ENCODE data around the gene SYCN. TPM values are rescaled to one million over a fixed set of nuclear protein-coding genes. Genes with fewer than 3 reads are reported as not detected.

SYCN gene
- total and polyA plus RNA-seq, 2 donors (not counting 3 experiments of a cell fraction or from before 2014, with no cell fraction given) = not detected

DNA sequence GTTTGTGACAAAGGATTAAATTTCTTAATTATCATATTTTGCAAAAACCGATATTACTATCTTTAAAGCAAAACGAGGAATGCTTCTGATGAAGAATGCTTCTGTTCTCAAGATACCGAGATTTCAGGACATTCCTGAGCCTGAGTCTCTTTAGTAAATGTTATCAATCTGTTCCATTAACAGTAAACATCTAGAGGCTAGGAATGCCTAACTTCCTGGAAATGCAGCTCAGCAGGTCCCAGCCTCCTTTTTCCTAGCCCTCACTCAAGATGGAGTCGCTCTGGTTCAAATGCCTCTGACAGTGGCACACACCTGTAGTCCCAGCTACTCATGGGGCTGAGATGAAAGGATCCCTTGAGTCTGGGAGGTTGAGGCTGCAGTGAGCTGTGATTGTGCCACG lies 47.0 kb upstream of the SYCN start:
- dilution Hi-C loops (cut with MboI; ENCODE audit: extremely low pct_ligation_motif_present, low sequenced_read_pairs) = no loop called here
- no peaks in the 10 kb centered on the region for H3K9me1 ChIP-seq (replicated peaks; ENCODE audit: control insufficient read depth, extremely low read depth, insufficient read depth, low read length)
- DNase-seq (ENCODE audit: low read depth, low spot score) = no peak
- no peaks in the 10 kb centered on the region for H4K20me1 ChIP-seq (replicated peaks; ENCODE audit: control insufficient read depth, extremely low read depth, insufficient read depth, low read length)
- no peaks in the 10 kb centered on the region for H3K4me1 ChIP-seq (ENCODE audit: control insufficient read depth, extremely low read depth, insufficient read depth, low read length)
- no peaks in the 10 kb centered on the region for H3K79me2 ChIP-seq (ENCODE audit: control insufficient read depth, insufficient read depth, low read length)
- no peak overlapping the region for H2AFZ ChIP-seq (ENCODE audit: low read depth, low read length)
- CTCF ChIA-PET = interaction anchor here (0.7 to 1.2 kb wide), 2 partner anchors 14 to 31 kb away, joined by 3 read pairs; no protein-coding TSS in a partner anchor
- peaks cover 33 to 38% of the 10 kb centered on the region in 2 experiments for H3K27me3 ChIP-seq (ENCODE audit: control insufficient read depth in 2 of 2, insufficient read depth in 2 of 2, low read length in 2 of 2)
- H3K9me3 ChIP-seq (replicated peaks; ENCODE audit: control insufficient read depth, insufficient read depth, low read length) = no peaks in the 10 kb centered on the region
- H3K9ac ChIP-seq (replicated peaks; ENCODE audit: extremely low read depth, insufficient read depth, low read length) = no peak overlapping the region
- H3K27ac ChIP-seq (ENCODE audit: insufficient read depth, low read depth, low read length) = no peak overlapping the region
- no peak for FAIRE-seq
- intact Hi-C loops (cut with micrococcal nuclease) = no loop called here
- H3K4me2 ChIP-seq (ENCODE audit: insufficient read depth, low read length) = no peak overlapping the region
- POLR2A ChIA-PET = no interaction called here
- no TSS peak for BruUV-seq (replicated peaks)
- no peak for TF ChIP-seq POLR2AphosphoS5 (IDR thresholded peaks at IDR 0.05; ENCODE audit: insufficient read depth, low read depth, low read length)
- H3K4me3 ChIP-seq (replicated peaks in 1 of 3; ENCODE audit: insufficient read depth in 1 of 3, low read depth in 1 of 3, low read length in 3 of 3) = no peak overlapping the region
- H3K36me3 ChIP-seq (ENCODE audit: control insufficient read depth in 2 of 2, extremely low read depth in 1 of 2, insufficient read depth in 2 of 2, low read length in 2 of 2) = no peaks in the 10 kb centered on the region

DNA sequence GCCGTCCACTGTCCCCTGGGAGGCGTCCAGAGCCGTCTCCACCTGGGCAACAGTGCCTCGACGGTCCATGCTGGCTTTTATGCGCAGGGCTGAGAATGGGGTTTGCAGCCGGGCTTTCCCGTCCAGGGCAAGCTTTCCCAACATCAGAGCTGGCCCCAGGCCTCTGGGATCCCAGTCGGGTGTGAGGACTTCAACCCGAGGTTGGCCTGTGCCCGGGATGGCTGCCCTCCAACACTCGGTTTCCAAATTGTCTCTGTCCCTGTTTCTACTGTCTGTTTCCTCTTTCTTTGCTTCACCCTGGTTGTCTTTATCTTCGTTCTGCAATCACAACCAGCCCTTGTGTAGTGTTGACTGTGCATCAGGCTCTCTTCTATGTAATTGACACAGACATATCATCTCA lies 44.7 kb upstream of the SYCN start, which contains the start of gene IFNL4:
TSS of gene IFNL4 (minus strand) at position 51 of the 400 bp plus-strand sequence.
- Histone ChIP-seq H3K9ac (replicated peaks; ENCODE audit: extremely low read depth, insufficient read depth, low read length) (no peak within 1 kb of the TSS), H3K36me3 (ENCODE audit: control insufficient read depth in 2 of 2, extremely low read depth in 1 of 2, insufficient read depth in 2 of 2, low read length in 2 of 2) (no peaks in the 10 kb centered on the region), H3K9me3 (replicated peaks; ENCODE audit: control insufficient read depth, insufficient read depth, low read length) (no peaks in the 10 kb centered on the region), H3K79me2 (ENCODE audit: control insufficient read depth, insufficient read depth, low read length) (no peaks in the 10 kb centered on the region), H2AFZ (ENCODE audit: low read depth, low read length) (peak within 1 kb of the TSS; percentile 62), H3K27ac (ENCODE audit: insufficient read depth, low read depth, low read length) (no peak within 1 kb of the TSS), H3K4me1 (ENCODE audit: control insufficient read depth, extremely low read depth, insufficient read depth, low read length) (no peaks in the 10 kb centered on the region), H3K4me2 (ENCODE audit: insufficient read depth, low read length) (no peak within 1 kb of the TSS), H3K9me1 (replicated peaks; ENCODE audit: control insufficient read depth, extremely low read depth, insufficient read depth, low read length) (no peaks in the 10 kb centered on the region), H3K4me3 (replicated peaks in 1 of 3; ENCODE audit: insufficient read depth in 1 of 3, low read depth in 1 of 3, low read length in 3 of 3) (no peak within 1 kb of the TSS), H4K20me1 (replicated peaks; ENCODE audit: control insufficient read depth, extremely low read depth, insufficient read depth, low read length) (no peaks in the 10 kb centered on the region), H3K27me3 (ENCODE audit: control insufficient read depth in 2 of 2, insufficient read depth in 2 of 2, low read length in 2 of 2) (peaks cover 33 to 38% of the 10 kb centered on the region in 2 experiments)
- TF ChIP-seq GATA2 (IDR thresholded peaks at IDR 0.05; ENCODE audit: insufficient read depth, insufficient read length, low read depth, low read length) (no peak), FOS (IDR thresholded peaks at IDR 0.05; ENCODE audit: borderline replicate concordance, insufficient read depth, low read length) (no peak), POLR2AphosphoS5 (IDR thresholded peaks at IDR 0.05; ENCODE audit: insufficient read depth, low read depth, low read length) (no peak), MYC (IDR thresholded peaks at IDR 0.05; ENCODE audit: low read depth, low read length) (no peak), EZH2 (IDR thresholded peaks at IDR 0.05; ENCODE audit: borderline replicate concordance, low read depth, low read length, severe bottlenecking) (no peak)
- TF ChIP-seq, protein P1, sequence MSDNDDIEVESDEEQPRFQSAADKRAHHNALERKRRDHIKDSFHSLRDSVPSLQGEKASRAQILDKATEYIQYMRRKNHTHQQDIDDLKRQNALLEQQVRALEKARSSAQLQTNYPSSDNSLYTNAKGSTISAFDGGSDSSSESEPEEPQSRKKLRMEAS (IDR thresholded peaks at IDR 0.05; ENCODE audit: insufficient read depth, insufficient read length) = no peak
- TF ChIP-seq, protein P2, sequence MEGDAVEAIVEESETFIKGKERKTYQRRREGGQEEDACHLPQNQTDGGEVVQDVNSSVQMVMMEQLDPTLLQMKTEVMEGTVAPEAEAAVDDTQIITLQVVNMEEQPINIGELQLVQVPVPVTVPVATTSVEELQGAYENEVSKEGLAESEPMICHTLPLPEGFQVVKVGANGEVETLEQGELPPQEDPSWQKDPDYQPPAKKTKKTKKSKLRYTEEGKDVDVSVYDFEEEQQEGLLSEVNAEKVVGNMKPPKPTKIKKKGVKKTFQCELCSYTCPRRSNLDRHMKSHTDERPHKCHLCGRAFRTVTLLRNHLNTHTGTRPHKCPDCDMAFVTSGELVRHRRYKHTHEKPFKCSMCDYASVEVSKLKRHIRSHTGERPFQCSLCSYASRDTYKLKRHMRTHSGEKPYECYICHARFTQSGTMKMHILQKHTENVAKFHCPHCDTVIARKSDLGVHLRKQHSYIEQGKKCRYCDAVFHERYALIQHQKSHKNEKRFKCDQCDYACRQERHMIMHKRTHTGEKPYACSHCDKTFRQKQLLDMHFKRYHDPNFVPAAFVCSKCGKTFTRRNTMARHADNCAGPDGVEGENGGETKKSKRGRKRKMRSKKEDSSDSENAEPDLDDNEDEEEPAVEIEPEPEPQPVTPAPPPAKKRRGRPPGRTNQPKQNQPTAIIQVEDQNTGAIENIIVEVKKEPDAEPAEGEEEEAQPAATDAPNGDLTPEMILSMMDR (IDR thresholded peaks at IDR 0.05; ENCODE audit: extremely low read depth in 1 of 2, insufficient read depth in 1 of 2, low read depth in 1 of 2, low read length in 2 of 2) = no peak
- FAIRE-seq = no peak
- POLR2A ChIA-PET = no interaction called here
- CTCF ChIA-PET = interaction anchor here (1.3 kb wide), 1 partner anchor 13 kb away, joined by 4 read pairs; no protein-coding TSS in a partner anchor
- no peak for DNase-seq (ENCODE audit: low read depth, low spot score)
- BruUV-seq (replicated peaks) = no TSS peak
- dilution Hi-C loops (cut with MboI; ENCODE audit: extremely low pct_ligation_motif_present, low sequenced_read_pairs) = no loop called here
- intact Hi-C loops (cut with micrococcal nuclease) = no loop called here
